Measurements from ENCODE around the gene PMVK. TPM values are rescaled to one million over a fixed set of nuclear protein-coding genes. Genes with fewer than 3 reads are reported as not detected.
A peak's percentile ranks its signal among the peaks of the same experiment; 100 is the strongest.

PMVK gene
- total RNA-seq, 1 experiment from 2014 or later = 32.3 TPM

DNA sequence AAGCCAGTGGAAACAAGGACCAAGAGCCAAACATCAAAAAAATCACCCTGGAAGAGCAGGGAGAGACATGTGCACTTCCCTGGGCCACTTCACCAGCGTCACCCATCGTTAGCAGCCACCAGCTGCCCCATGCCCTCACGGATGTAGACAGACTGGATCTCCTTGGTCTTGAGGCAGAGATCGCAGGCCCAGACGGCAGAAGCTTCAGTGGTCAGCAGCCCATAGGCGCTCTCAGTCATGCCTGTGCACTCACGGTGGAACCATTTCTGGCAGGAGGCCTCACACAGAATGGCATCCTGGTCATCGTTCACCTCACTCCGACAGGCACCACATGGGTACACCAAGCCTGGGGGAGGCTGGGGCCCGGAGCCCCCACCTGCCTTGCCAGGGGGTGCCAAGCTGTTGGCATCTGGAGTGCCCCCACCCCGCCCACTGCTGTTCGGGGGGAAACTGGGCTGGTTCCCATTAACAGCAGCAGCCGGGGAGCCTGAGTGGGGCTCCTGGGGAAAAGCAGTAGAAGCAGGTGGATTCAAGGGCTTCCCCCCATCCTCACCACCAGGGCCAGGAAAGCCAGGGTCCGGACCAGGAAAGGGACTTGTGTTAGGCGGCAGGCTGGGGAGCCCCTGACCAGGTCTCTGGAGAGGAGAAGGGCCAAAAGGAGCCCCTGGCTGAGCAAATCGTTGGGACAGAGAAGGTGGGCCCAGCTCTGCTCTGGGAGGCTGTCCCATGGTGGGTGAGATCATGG is 22.3 kb upstream of the PMVK start:
- peaks cover 42% of the 10 kb centered on the region for H3K79me2 ChIP-seq (ENCODE audit: low read length)
- H3K9me3 ChIP-seq (ENCODE audit: low read length) = no peaks in the 10 kb centered on the region
- ChIA-PET CTCF (no interaction called here), POLR2A (ENCODE audit: unreplicated experiment) (no interaction called here)
- ATAC-seq = no peak
- no TSS peak for BruUV-seq (replicated peaks)
- no peaks in the 10 kb centered on the region for H3K9me2 ChIP-seq (replicated peaks; ENCODE audit: low read length)
- H3F3A ChIP-seq (ENCODE audit: low read length, unreplicated experiment) = no peaks in the 10 kb centered on the region
- H3K4me1 ChIP-seq (ENCODE audit: insufficient read depth, low read length) = peaks cover 31% of the 10 kb centered on the region
- H3K27me3 ChIP-seq (ENCODE audit: low read length) = no peaks in the 10 kb centered on the region
- no peak overlapping the region for H3K9ac ChIP-seq (ENCODE audit: low read length)
- intact Hi-C loops (cut with micrococcal nuclease) = no loop called here
- peaks cover 17% of the 10 kb centered on the region; the same call in 1 of the 2 replicates for H3K36me3 ChIP-seq (ENCODE audit: low read depth, low read length)
- no peak overlapping the region for H3K4me2 ChIP-seq (ENCODE audit: low read length)
- no peak overlapping the region for H3K27ac ChIP-seq (ENCODE audit: low read length)
- H2AFZ ChIP-seq (ENCODE audit: low read length) = no peak overlapping the region
- TF ChIP-seq EZH2 (IDR thresholded peaks at IDR 0.05; ENCODE audit: low read length, unreplicated experiment) = no peak
- TF ChIP-seq EZH2phosphoT487 (IDR thresholded peaks at IDR 0.05; ENCODE audit: borderline replicate concordance, low read length) = no peak
- TF ChIP-seq, protein P1, sequence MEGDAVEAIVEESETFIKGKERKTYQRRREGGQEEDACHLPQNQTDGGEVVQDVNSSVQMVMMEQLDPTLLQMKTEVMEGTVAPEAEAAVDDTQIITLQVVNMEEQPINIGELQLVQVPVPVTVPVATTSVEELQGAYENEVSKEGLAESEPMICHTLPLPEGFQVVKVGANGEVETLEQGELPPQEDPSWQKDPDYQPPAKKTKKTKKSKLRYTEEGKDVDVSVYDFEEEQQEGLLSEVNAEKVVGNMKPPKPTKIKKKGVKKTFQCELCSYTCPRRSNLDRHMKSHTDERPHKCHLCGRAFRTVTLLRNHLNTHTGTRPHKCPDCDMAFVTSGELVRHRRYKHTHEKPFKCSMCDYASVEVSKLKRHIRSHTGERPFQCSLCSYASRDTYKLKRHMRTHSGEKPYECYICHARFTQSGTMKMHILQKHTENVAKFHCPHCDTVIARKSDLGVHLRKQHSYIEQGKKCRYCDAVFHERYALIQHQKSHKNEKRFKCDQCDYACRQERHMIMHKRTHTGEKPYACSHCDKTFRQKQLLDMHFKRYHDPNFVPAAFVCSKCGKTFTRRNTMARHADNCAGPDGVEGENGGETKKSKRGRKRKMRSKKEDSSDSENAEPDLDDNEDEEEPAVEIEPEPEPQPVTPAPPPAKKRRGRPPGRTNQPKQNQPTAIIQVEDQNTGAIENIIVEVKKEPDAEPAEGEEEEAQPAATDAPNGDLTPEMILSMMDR (conservative IDR thresholded peaks at IDR 0.05; ENCODE audit: low read depth, low read length) = no peak
- H3K4me3 ChIP-seq (ENCODE audit: low read length) = no peak overlapping the region
- no peak for DNase-seq
- no peaks in the 10 kb centered on the region for H4K20me1 ChIP-seq (ENCODE audit: low read length)

DNA sequence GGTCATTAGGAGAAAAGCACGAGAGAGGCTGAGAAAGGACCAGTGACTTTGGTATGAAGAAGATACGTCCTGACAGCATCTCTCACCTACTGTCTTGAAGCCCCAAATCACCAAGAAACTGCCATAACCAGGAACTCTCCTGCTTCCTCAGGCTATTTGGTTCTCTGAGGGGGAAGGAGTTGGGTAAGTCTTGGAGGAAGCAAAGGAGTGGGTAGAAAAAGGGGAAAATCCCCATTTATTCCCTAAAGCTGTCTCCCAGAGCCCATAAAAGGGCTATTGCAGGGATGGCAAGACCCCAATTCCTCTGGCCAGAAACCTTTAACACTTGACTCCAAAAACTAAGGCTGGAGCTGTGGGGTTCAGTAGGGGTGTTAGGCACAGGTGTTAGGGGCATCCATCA is 21.5 kb upstream of the PMVK start:
- TF ChIP-seq, protein P1 (conservative IDR thresholded peaks at IDR 0.05; ENCODE audit: low read depth, low read length) = no peak
- TF ChIP-seq EZH2phosphoT487 (IDR thresholded peaks at IDR 0.05; ENCODE audit: borderline replicate concordance, low read length) (no peak), EZH2 (IDR thresholded peaks at IDR 0.05; ENCODE audit: low read length, unreplicated experiment) (no peak)
- H3K79me2 ChIP-seq (ENCODE audit: low read length) = peaks cover 36% of the 10 kb centered on the region
- no peaks in the 10 kb centered on the region for H3K9me3 ChIP-seq (ENCODE audit: low read length)
- POLR2A ChIA-PET (ENCODE audit: unreplicated experiment) = no interaction called here
- H3K36me3 ChIP-seq (ENCODE audit: low read depth, low read length) = peaks cover 10% of the 10 kb centered on the region; the same call in 1 of the 2 replicates
- intact Hi-C loops (cut with micrococcal nuclease) = no loop called here
- H3F3A ChIP-seq (ENCODE audit: low read length, unreplicated experiment) = no peaks in the 10 kb centered on the region
- H3K9ac ChIP-seq (ENCODE audit: low read length) = no peak overlapping the region
- H3K27me3 ChIP-seq (ENCODE audit: low read length) = no peaks in the 10 kb centered on the region
- TSS peak; percentile 0 for BruUV-seq (replicated peaks)
- DNase-seq = no peak
- H3K4me2 ChIP-seq (ENCODE audit: low read length) = no peak overlapping the region
- H3K4me3 ChIP-seq (ENCODE audit: low read length) = no peak overlapping the region
- ATAC-seq = no peak
- CTCF ChIA-PET = no interaction called here
- H3K9me2 ChIP-seq (replicated peaks; ENCODE audit: low read length) = no peaks in the 10 kb centered on the region
- H3K4me1 ChIP-seq (ENCODE audit: insufficient read depth, low read length) = peaks cover 30% of the 10 kb centered on the region
- no peaks in the 10 kb centered on the region for H4K20me1 ChIP-seq (ENCODE audit: low read length)
- H3K27ac ChIP-seq (ENCODE audit: low read length) = no peak overlapping the region
- no peak overlapping the region for H2AFZ ChIP-seq (ENCODE audit: low read length)

DNA sequence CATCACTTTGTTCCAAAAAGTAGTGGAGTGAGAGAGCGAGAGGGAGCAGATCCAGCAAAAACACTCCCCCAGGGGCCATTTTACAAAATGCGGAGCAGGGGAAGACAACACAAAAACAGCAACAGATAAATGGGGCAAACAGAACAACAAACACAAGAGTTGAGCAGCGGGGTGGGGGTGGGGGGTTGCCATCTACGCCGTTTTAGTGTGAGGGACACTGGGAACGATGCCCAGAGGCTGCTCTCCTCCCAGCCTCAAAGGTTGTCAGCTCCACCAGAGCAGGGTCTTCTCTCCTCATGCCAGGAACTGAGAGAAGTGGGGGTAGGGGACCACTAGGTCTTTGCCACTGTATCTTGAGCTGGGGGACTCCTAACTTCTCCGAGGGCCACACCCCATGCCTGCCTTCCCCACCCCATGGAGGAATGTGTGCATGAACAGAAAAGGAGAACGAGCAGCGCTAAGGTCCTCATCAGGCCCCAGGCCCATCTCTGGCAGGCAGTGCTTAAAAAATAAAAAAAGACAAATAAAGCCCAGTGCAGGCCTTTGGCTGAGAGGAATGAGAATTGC is 20.7 kb upstream of the PMVK start:
- Histone ChIP-seq H4K20me1 (ENCODE audit: low read length) (no peaks in the 10 kb centered on the region), H3K36me3 (ENCODE audit: low read depth, low read length) (peaks cover 8% of the 10 kb centered on the region; the same call in 1 of the 2 replicates), H3K9me2 (replicated peaks; ENCODE audit: low read length) (no peaks in the 10 kb centered on the region), H3K9me3 (ENCODE audit: low read length) (no peaks in the 10 kb centered on the region), H3K4me1 (ENCODE audit: insufficient read depth, low read length) (peaks cover 21% of the 10 kb centered on the region), H2AFZ (ENCODE audit: low read length) (no peak overlapping the region), H3K27me3 (ENCODE audit: low read length) (no peaks in the 10 kb centered on the region), H3F3A (ENCODE audit: low read length, unreplicated experiment) (no peaks in the 10 kb centered on the region), H3K27ac (ENCODE audit: low read length) (no peak overlapping the region), H3K79me2 (ENCODE audit: low read length) (peaks cover 27% of the 10 kb centered on the region), H3K9ac (ENCODE audit: low read length) (no peak overlapping the region), H3K4me3 (ENCODE audit: low read length) (no peak overlapping the region), H3K4me2 (ENCODE audit: low read length) (no peak overlapping the region)
- TF ChIP-seq, protein P1 (conservative IDR thresholded peaks at IDR 0.05; ENCODE audit: low read depth, low read length) = no peak
- no peak for TF ChIP-seq EZH2phosphoT487 (IDR thresholded peaks at IDR 0.05; ENCODE audit: borderline replicate concordance, low read length)
- no peak for TF ChIP-seq EZH2 (IDR thresholded peaks at IDR 0.05; ENCODE audit: low read length, unreplicated experiment)
- ChIA-PET CTCF (no interaction called here), POLR2A (ENCODE audit: unreplicated experiment) (interaction anchor here (0.7 kb wide), 1 partner anchor 351 kb away, joined by 4 read pairs; no protein-coding TSS in a partner anchor)
- intact Hi-C loops (cut with micrococcal nuclease) = no loop called here
- no TSS peak for BruUV-seq (replicated peaks)
- ATAC-seq (no peak), DNase-seq (no peak)
